ENCODE measurements around the gene INPP5B.
A peak's percentile ranks its signal among the peaks of the same experiment; 100 is the strongest.
"Not testable (repeated sequence)": the region's sequence is repeated elsewhere in the genome, so short reads cannot be mapped to it uniquely, and the experiment has no call there.

Gene INPP5B

DNA sequence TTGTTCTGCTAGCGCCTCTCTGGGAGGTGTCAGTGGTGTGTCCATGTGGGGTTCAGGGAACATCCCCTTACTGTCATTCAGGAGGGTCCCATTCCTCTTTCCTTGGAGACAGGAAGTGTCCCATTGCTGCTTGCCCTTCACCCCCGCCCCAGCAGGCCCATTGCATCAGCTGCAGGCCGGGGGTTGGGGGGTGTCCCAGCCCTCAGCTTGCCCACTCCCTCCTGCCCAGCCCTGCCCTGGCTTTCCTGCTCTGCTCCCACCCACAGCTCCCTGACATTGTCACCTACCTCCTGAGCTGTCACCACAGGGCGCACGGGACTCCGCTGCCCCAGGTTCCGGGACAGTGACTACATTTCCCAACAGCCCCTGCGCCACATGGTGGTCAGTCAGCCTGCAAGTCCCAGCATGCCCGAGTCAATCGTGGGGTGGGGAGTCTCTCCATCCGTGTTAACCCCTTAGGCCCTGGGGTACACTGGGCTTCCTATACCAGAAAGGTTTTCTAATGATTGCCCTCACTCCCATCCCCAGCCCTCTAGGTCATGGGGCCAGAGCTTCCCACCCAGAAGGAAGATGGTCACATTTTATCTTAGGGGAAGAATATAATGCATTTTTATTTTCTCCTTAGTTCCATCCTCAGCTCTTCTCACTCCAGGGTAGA lies at the start of gene INPP5B:
TSS of gene INPP5B (minus strand) at position 351 of the 658 bp plus-strand sequence. CDS start 745 bp downstream, outside the sequence.
- no peak for DNase-seq

DNA sequence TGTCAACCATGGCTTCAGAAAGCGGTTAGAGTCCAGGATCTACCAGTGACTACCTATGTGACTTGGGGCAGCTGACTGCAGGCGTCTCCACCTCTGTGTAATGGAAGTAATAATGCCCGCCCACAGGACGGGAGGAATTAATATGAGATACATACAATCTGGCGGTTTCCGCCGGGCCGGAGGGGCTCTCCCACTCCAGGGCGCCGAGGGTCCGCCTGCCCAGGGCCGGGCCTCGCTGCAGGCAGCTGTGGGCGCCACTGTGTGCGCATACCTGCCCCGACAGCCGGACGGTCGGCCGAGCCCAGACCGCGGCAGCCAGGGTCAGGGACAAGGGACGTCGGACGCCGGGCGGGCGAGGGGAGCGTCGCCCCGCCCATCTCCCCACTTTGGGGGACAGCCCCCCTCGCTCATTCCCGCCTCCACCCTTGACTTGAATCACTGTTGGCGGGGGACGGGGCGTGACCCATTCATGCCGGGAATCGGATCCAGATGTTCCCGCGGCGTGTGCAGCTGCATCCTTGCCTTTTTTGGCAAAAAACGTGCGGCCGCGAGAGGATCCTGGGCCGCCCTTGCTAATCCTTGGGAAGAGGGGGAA lies 49.0 kb upstream of the INPP5B start:
- no peak for DNase-seq

DNA sequence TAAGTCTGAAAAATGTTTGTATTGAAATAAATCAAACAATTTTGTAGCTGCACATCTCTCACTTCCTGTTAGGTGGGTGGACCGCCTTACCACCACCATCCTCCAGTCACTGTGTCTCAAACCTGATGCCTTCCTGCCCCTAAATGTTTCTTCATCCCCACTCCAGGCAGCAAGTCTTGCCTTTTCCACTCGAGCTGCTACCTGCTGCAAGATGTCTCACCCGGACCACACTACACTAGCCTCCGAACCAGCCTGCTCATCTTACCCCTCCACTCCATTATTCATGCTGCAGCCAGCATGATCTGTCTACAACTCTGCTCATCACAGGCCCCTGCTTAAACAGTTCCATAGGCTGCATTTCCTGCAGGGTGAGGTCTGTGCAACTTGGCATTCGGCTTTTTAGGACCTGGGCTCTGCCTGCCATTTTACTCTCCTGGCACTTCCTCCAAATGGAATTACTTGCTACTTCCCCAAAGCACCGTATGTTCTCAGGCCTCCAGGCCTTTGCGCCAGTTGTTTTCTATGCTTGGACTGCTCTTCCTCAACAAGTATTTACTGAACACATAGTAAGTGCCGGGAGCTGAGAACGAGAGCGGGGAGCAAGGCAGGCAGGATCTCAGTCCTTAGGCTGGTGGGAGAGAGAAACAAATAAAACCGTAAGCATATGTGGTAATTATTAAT lies 48.2 kb upstream of the INPP5B start:
- no peak for DNase-seq

DNA sequence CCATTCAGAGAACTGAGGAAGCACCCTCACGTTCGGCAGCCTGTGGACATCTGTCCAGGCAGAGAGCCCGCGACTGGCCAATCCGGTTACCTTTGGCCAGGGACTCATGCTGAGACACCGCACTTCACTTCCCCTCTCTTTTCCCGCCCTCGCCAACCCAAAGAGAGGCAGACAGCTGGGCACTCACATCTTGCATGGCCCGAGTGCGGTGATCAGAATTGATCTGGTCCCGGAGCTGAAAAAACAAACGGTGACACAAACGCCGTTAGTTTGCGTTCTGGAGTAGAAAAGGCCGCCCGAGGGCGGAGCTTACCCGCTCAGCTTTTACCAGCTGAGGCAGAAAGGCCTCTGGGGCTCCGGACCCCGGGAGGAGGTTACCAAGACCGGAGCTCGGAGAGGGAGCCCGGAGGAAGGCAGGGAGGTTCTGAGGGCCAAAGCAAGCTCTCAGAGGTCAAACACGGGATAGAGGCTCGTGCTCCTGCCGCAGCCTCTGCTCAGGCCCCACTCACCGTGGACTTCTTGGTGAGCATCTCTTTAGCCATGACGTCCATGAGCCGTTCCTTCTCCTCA lies 42.6 kb upstream of the INPP5B start:
- no peak for DNase-seq

DNA sequence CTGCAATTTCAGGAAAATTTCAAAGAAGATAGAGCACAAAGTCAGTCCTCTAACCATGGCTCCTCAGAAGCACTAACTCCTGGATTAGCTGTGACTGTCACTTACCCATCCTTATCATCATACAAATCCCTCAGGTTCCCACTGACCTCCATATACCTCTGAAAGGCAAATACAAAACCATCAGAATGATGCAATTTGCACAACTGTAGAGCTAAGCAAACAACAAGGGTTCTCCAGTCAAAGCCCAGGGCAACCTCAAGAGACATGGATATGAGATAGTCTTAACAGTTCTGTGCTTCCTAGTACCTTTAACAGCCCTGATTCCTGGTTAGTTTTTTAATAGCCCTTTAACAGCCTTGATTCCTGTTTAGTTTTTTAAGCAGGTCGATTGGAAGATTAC lies 40.8 kb upstream of the INPP5B start:
- no peak for DNase-seq

DNA sequence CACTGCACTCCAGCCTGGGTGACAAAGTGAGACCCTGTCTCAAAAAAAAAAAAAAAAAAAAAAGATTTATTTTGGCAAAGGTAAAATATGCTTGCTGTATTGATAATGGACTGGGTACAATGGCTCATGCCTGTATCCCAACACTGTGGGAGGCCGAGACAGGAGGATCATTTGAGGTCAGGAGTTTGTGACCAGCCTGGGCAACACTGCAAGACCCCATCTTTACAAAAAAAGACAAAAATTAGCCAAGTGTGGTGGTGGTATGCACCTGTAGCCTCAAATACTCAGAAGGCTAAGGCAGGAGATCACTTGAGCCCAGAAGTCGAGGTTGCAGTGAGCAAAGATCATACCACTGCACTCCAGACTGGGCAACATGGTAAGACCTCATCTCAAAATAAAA lies 36.7 kb upstream of the INPP5B start:
- no peak for DNase-seq

DNA sequence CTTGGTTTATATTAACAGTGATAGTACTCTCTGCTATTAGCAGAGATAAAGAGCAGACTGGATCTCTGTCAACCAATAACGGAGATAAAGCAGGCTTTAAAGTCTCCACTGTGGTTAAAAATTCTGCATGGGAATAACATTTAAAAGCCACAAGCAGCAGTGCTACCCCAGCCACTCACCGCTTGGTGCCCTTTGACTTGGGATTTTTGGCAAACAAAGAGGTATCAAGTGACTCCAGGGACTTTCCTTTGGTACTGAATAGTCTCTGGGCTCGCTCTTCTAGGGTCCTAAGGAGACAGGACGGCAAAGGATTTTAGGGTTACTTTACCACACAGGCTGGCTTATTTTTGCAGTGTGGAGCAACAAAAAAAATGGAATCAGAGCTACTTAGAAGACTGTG lies 31.7 kb upstream of the INPP5B start:
- no peak for DNase-seq

DNA sequence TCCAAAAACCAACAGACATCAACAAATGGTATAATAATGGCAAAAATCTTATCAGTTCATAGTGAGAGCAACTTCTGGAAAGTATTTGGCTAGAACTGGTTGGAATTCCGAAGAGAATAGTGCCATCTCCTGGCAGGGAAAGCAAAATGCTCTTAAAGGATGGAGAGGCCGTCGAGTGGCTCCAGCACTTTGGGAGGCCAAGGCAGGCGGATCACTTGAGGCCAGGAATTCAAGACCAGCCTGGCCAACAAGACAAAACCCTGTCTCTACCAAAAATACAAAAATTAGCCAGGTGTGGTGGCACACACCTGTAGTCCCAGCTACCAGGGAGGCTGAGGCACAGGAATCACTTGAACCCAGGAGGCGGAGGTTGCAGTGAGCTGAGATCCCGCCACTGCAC lies 28.2 kb upstream of the INPP5B start:
- DNase-seq: peak; percentile 35

DNA sequence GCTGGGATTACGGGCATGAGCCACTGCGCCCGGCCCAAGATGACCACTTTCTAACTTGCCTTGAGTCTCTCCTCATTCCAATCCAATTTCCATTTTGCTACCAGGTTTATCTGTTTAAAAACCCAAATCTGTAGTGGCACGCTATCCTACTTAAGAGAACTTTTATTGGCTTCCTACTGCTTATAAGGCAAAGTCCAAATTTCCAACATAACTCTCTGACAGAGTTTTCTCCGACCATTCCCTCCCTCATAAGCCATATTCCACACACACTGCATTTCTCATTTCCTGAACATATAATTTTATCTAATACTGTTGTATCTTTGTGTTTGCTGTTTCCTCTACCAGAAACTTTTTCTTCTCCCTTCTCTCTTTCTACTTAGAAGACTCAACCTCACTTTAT lies 27.7 kb upstream of the INPP5B start:
- DNase-seq: no peak

DNA sequence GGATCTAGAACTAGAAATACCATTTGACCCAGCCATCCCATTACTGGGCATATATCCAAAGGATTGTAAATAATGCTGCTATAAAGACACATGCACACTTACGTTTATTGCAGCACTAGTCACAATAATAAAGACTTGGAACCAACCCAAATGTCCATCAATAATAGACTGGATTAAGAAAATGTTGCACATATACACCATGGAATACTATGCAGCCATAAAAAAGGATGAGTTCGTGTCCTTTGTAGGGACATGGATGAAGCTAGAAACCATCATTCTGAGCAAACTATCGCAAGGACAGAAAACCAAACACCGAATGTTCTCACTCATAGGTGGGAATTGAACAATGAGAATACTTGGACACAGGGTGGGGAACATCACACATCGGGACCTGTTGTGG lies 26.8 kb upstream of the INPP5B start:
- DNase-seq: not testable (repeated sequence)

DNA sequence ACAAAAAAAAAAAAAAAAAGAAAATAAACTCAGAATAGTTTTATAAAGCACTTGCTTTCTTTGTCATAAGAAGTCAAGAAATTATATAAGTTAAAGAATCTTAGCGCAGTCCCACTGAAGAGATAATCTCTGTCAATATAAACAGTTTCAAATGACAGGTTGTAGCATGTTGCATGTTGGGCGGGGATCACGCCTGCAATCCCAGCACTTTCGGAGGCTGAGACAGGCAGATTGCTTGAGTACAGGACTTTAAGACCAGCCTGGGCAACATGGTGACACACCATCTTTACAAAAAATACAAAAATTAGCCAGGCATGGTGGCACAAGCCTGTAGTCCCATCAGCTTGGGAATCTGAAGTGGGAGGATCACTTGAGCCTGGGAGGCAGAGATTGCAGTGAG lies 18.4 kb upstream of the INPP5B start:
- no peak for DNase-seq

DNA sequence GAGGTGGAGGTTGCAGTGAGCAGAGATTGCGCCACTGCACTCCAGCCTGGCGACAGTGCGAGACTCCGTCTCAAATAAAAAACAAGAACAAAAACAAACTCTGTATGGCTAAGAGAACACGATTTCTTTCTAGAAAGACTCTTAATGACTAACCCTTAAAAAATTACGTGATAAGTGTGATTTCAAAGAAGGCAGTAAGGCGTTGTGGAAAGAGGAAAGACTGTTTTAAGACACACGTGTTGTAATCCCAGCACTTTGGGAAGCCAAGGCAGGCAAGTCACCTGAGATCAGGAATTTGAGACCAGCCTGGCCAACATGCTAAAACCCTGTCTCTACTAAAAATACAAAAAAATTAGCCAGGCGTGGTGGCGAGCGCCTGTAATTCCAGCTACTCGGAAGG lies 17.3 kb upstream of the INPP5B start:
- DNase-seq: not testable (repeated sequence)

DNA sequence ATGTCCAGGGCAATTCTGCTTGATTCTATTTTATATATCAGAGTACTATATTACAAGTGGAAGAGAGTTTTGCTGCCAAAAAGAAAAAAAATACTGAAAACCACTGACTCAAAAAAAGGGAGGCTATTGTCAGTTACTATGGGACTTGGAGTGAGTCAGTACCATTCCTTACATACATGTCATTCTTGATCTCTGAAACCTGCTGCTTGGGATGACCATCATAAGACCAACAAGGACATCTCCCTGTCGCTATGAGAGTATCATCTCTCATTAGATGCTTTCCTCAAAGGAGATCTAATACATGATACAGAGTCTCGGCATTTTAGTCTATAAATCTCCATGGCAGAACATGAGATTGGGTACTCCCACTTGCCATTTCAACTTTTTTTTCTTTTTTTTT lies 11.8 kb upstream of the INPP5B start:
- no peak for DNase-seq

DNA sequence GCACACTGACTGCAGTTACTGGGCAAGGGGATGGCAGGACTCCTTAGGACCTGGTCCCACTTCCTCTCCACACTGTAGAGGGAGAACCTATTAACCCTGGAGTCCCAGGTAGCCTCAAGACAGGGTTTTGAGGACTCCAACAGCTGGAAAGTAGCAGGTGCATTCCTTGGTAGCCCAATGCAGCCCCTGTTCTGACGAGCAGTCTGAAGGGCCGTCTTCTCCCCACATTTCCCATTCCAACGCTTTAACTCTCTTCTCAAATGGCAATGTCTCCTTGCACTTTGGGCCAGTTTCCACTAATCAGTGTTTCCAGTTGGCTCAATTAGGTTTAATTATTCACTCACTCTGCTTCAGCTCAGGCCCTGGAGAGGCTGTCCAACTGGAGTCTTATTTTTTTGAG lies 8.8 kb upstream of the INPP5B start:
- no peak for DNase-seq

DNA sequence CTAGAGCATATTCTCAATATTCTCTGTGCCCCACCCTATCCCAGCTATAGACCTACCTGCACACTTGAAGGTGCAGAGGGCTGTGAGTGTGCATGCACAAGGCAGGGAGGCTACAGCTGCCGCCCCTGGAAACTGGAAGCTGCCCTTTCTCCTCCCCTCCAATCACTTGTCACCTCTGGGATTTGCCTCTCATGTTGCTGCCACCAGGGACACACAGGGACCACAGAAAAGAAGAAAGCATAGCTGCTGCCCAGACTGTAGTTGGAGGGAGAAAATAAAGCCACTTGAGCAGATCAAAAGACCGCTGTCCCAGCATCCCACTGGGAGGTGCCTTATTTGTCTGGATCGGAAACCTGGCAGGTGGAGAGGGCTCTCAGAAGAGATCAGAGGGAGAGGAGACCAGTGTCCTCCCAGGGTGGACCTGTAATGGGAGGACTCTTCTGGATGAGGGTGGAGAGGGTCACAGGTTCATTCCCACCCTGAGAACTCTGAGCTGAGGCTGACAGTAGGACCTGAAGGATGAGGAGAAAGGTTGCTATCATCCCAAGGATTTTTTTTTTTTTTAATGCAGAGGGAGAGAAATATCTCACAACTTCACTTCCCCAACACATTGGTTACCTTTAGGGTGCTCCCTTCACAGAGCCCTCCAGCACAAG lies 7.6 kb upstream of the INPP5B start:
- no peak for DNase-seq

DNA sequence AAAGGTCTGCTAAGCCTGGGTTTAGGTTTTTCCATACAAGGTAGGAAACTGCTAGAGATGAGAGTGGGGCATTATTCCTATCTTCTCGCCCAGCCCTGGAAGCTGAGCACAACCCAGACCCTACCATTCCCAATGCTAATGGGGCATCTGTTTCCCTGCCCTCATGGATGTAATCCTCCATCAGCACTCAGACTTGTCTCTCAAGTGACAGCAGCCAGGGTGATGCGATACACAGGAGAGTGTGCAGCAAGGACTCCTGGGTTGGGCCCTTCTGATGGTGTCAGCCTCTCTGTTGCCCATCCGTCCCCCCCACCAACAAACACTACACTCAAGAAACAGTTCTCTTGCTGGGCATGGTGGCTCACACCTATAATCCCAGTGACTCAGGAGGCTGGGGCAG lies 5.9 kb upstream of the INPP5B start:
- no peak for DNase-seq

DNA sequence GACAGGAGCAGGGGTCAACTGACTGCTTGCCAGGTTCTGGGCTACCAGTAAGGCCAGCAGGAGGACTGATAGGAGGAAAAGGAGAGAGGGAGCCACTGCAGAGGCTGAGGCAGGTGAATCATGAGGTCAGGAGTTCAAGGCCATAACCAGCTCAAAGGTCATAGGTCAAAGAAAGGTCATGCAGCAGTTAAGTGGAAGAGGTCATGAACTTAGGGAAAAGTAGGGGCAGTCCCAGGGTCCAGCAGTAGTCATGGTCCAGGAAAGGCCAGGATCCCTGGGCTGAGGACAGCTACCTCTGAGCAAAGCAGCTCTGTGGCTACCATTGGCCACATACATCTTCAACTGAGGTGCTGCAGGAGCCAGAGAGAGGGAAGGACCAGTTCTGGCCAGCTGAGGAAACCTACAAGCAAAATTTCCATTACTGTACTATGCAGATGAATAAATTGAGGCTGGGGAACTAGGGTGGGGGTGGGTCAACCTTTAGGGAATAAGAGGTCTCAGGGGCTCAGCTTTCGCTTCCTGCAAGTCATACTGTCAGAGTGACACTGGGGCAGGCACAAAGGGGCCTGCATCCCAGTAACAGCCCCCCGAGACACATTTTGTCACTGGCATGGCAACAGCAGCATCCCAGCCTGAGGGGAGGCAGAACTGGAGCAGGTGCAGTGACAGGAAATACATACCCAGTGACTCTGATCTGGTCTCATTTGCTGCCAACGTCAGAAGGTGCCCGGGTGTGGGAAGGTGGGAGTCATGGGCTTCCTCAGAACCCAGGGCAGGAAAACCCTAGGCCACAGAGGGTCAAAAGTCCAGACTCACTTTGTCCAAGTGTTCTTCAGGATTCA lies 5.2 kb upstream of the INPP5B start:
- no peak for DNase-seq

DNA sequence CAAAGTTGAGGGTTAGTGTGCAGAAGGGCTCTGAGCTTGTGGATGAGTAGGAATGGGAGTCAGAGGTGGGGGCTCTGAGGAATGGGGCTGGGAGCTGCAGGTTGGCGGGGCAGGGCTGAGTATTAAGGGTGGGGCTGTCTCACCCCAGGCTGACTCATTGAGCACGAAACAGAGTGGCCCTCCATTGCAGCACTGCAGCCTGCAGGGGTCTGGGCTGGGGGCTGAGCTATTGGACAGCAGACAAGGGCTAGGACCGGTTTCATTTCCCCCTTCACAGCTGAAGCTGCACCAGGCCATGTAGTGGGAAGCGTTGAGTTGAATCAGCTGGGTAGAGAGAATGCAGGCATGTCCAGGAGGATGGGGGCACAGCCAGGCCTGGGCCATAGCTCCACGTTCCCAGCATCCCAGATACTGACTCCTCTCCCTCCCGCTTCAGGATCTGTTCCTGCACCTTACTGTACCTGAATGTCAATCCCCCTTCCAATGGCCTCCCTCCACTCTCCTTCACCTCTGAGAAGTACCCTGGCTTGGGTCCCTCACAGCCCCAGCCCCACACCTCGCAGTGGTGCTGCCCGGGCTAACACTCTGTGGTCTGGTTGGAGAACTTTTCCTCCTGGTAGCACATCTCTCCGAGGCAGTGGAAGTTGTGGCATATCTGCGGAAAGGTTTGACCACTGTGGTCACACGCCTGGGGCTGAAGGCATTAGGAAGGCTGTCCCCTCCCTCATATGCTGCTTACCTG lies 4.4 kb upstream of the INPP5B start:
- DNase-seq: no peak

DNA sequence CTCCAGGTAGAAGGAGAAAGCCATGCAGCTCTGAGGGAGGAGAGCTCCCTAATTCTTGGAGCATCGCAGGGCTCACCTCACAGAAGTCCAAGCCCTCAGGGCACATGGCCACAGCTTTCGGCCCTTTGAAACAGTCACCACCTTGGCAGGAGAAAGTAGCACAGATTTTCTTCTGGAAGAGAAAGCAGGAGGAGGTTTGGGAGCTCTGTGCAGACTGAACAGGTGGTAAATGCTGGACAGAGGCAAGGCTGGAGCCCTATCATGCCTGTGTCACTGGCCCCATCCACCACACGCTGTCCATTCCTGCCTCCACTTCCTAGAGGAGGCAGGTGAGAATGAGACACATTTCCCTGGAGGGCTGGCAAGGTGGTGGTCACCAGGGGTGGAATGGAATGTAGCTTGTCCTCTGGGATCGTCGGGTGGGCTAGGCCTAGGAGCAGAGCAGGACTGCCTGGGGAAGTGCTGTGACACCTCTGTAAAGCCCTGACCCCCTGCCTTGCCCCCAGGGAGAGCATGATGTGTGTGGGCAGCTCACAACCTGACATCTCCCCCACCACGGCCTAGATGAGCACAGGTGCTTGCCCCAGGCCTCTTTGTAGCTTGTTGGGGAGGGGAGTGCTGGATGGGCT lies 2.8 kb upstream of the INPP5B start:
- no peak for DNase-seq

DNA sequence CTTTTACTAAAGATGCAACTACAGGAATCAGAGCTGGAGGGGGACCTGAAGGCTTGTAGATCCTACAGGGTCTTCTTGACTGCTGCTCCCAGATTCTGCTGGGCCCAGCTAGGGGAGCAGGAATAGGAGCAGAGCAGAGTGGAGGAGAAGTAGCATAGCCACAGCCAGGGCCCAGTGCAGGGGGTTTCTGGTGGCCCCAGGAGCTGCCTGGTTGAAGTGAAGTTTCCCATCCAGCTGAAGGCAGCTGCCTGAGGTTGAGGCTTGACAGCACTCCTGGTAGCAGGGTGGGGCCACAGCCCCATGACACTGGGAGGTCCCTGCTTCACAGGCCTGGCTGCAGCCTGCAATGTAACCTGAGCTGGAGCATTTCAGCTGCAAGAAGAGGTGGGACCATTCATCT lies 2.0 kb upstream of the INPP5B start:
- DNase-seq: no peak

DNA sequence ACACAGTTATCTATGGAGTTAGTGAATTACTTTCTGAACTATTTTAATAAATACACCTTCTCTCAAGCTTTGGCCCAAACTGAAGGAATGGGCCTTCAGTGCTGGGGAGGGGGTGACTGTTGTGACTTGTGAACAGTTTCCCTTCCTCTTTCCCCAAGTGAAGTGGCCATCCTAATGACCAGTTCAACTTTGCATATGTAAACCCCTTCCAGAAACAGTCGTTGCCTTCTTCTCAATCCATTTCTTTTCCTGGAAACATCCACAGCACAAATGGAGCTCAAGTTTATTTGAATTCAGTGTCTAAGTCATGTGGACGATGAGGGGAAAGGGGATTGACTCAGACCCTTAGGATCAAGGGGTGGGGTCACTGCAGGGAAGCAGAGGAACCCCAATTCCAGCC lies 1.3 kb upstream of the INPP5B start:
- DNase-seq: no peak

DNA sequence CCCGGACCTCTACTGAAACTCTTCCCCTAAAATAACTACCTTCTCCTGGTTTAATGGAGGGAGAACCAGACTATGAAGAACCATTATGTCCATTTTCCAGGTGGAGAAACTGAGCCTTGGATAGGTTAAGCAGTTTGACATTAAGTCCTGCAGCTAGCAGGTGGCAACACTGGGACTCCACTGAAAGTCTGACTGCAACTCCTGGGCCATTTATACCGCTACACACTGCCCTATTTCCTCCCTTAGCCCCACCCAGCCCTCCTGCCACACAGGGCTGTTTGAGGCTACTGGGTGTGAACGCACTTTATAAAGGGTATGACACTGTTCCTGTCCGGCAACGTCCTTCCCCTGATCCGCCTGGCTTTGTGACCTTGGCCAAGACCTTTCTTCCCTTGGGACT lies 511 bp upstream of the INPP5B start:
- no peak for DNase-seq
